OCI-LY7 (cell line): ENCODE data around the gene KLK8. TPM values are rescaled to one million over a fixed set of nuclear protein-coding genes. Genes with fewer than 3 reads are reported as not detected.

Experiments used
- BruUV-seq: library from RNA; stranded (reverse); fragments of 400-500 nt; replicated peaks from 2 replicates; lab custom pipeline; 2021; lab: Mats Ljungman, UMichigan
- CTCF ChIA-PET: fragments of 300-600 bp; sonication (Branson Sonifier 250); formaldehyde crosslinking; loops from one replicate; lab custom pipeline; 2022; ENCODE audit warnings: antibody characterized with exemption; ENCODE audit not compliant: unreplicated experiment; lab: Charles Lee
- POLR2A ChIA-PET: fragments of 300-600 bp; sonication (Branson Sonifier 250); formaldehyde crosslinking; loops from one replicate; lab custom pipeline; 2022; ENCODE audit warnings: antibody characterized with exemption; lab: Charles Lee
- DNase-seq: peaks from one replicate; pipeline ENCODE4 v3.0.0-alpha.2; 2015; ENCODE audit warnings: low spot score
- H2AFZ ChIP-seq: fragments of 200-600 bp; sonication (generic), shearing (Covaris generic); 2 replicates; pipeline ENCODE4 v1.6.1; 2014; ENCODE audit warnings: mild to moderate bottlenecking, antibody characterized with exemption, low read length, moderate library complexity
- H3K27ac ChIP-seq: fragments of 200-600 bp; sonication (generic); 2 replicates; pipeline ENCODE4 v1.5.1; 2014; ENCODE audit warnings: mixed run types, low read depth, mild to moderate bottlenecking, moderate library complexity, low read length, inconsistent platforms; ENCODE audit not compliant: poor library complexity, severe bottlenecking
- H3K36me3 ChIP-seq: fragments of 200-600 bp; sonication (generic); 2 replicates; pipeline ENCODE4 v1.6.1; 2014; ENCODE audit warnings: mild to moderate bottlenecking, antibody characterized with exemption, low read length, moderate library complexity, mixed read lengths; ENCODE audit not compliant: insufficient read depth
- H3K4me1 ChIP-seq: fragments of 200-600 bp; sonication (generic); 2 replicates; pipeline ENCODE4 v1.5.1; 2014; ENCODE audit warnings: mild to moderate bottlenecking, low read length; ENCODE audit not compliant: insufficient read depth, poor library complexity, severe bottlenecking
- H3K4me2 ChIP-seq: fragments of 200-600 bp; sonication (generic); 2 replicates; pipeline ENCODE4 v1.6.1; 2014; ENCODE audit warnings: mild to moderate bottlenecking, low read length
- H3K4me3 ChIP-seq: fragments of 200-600 bp; sonication (generic); 2 replicates; pipeline ENCODE4 v1.5.1; 2014; ENCODE audit warnings: mild to moderate bottlenecking, low read depth, low read length; ENCODE audit not compliant: poor library complexity, severe bottlenecking
- H3K79me2 ChIP-seq: fragments of 200-600 bp; sonication (generic); 2 replicates; pipeline ENCODE4 v1.6.1; 2016; ENCODE audit warnings: low read depth, mild to moderate bottlenecking, low read length, moderate library complexity, mixed read lengths; ENCODE audit not compliant: insufficient read depth
- H3K9me2 ChIP-seq: fragments of 200-600 bp; sonication (generic); 2 replicates; pipeline ENCODE4 v1.6.1; 2016; ENCODE audit warnings: mild to moderate bottlenecking, low read length, mixed read lengths; ENCODE audit not compliant: insufficient read depth
- H3K9me3 ChIP-seq: fragments of 200-600 bp; sonication (generic); 2 replicates; pipeline ENCODE4 v1.6.1; 2014; ENCODE audit warnings: mild to moderate bottlenecking, mixed run types, low read length, mixed read lengths
- H4K20me1 ChIP-seq: fragments of 200-600 bp; sonication (generic); 2 replicates; pipeline ENCODE4 v1.6.1; 2014; ENCODE audit warnings: mild to moderate bottlenecking, antibody characterized with exemption, low read length, moderate library complexity, mixed read lengths; ENCODE audit not compliant: insufficient read depth
- EZH2phosphoT487 ChIP-seq: fragments of 200-600 bp; sonication (generic); IDR thresholded peaks from 2 replicates; pipeline ENCODE4 v1.6.1; 2018; ENCODE audit warnings: low read depth, borderline replicate concordance, mild to moderate bottlenecking, mixed run types, antibody characterized with exemption, low read length, moderate library complexity, mixed read lengths
- intact Hi-C: fragments of 100-400 bp; cut with micrococcal nuclease; formaldehyde crosslinking; loops from one replicate; pipeline ENCODE4 v1.10.0; 2022; ENCODE audit not compliant: unreplicated experiment
- total RNA-seq, 2 experiments: library from RNA; depleted of rRNA in 1 of 2; stranded (reverse); fragments of >200 nt in 1 of 2; shearing (Covaris generic) in 1 of 2; gene quantifications; 2 replicates each; pipeline ENCODE4 v1.2.3, GENCODE V29; 2014 to 2022
- TF ChIP-seq, protein P1 (sequence below): fragments of 200-600 bp; sonication (generic); conservative IDR thresholded peaks from 2 replicates; pipeline ENCODE4 v1.5.1; 2014; ENCODE audit warnings: mild to moderate bottlenecking, antibody characterized with exemption, low read length, moderate library complexity, mixed read lengths

The KLK8 gene
- total RNA-seq, 2 experiments from 2014 or later = not detected

DNA sequence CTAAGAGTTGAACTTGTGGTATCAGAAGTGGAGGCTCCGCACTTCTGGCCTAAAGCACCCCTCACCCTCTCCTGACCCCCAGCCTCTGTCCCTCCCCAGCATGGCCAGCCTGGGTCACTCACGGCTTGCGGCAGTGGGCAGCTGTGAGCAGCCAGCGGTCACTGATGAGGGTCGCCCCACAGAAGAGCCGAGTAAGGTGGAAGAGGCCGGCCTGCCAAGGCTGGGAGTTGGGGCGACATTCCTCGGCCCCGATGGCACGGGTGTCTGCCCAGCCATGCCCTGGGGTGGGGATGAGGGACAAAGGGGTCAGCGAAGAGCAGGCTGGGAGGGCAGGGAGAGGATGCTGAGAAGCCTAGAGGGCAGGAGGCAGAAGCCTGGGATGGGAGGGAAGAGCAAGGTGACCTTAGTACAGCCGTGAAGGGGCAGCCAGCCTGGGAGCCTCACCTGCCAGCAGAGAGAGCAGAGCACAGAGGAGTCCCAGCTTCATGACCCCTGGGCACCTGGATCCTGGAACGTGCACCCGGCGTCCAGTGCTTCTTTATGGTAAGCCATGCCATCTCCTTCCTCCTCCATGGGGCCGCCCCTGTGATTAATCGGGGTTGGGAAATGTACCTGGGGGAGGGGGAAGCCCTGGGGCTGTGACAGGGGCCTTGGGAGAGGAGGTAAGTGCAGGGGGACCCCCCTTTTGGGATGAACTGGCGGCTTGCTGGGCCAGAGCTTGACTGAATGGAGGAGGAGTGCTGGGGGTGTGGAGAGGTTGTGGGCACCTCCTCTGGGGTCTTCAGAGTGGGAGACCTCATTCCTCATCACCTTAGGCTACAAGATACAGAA is 7.9 kb upstream of the KLK8 start:
- no peak overlapping the region for H3K27ac ChIP-seq
- no peak overlapping the region for H3K4me3 ChIP-seq
- no TSS peak for BruUV-seq
- POLR2A ChIA-PET = no interaction called here
- TF ChIP-seq EZH2phosphoT487 = no peak
- TF ChIP-seq, protein P1, sequence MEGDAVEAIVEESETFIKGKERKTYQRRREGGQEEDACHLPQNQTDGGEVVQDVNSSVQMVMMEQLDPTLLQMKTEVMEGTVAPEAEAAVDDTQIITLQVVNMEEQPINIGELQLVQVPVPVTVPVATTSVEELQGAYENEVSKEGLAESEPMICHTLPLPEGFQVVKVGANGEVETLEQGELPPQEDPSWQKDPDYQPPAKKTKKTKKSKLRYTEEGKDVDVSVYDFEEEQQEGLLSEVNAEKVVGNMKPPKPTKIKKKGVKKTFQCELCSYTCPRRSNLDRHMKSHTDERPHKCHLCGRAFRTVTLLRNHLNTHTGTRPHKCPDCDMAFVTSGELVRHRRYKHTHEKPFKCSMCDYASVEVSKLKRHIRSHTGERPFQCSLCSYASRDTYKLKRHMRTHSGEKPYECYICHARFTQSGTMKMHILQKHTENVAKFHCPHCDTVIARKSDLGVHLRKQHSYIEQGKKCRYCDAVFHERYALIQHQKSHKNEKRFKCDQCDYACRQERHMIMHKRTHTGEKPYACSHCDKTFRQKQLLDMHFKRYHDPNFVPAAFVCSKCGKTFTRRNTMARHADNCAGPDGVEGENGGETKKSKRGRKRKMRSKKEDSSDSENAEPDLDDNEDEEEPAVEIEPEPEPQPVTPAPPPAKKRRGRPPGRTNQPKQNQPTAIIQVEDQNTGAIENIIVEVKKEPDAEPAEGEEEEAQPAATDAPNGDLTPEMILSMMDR = no peak
- no peak overlapping the region for H3K4me2 ChIP-seq
- no peaks in the 10 kb centered on the region for H4K20me1 ChIP-seq
- H3K9me2 ChIP-seq = no peaks in the 10 kb centered on the region
- H3K79me2 ChIP-seq = no peaks in the 10 kb centered on the region
- no peaks in the 10 kb centered on the region for H3K36me3 ChIP-seq
- H3K9me3 ChIP-seq = no peaks in the 10 kb centered on the region
- intact Hi-C loops = no loop called here
- no peak for DNase-seq
- H3K4me1 ChIP-seq = no peaks in the 10 kb centered on the region
- CTCF ChIA-PET = no interaction called here
- no peak overlapping the region for H2AFZ ChIP-seq

DNA sequence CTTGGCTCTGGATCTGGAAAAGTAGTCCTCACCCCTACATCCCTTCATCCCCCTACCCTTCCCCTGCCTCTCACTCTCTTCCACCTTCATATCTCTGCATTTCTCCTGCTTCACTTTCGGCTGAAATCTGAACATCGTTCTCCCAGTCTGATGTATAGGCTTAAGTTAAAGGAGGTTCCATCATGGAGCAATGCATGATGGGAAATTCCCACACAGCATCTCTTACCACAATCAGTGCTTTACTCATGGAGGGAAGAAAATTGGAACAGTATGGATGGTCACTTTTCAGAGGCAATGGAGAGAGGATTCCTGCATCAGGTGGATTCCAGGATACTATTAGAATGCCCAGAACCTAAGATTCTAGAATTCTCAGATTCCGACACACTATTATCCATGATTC is 6.1 kb upstream of the KLK8 start:
- Histone ChIP-seq H3K36me3 (no peaks in the 10 kb centered on the region), H3K79me2 (no peaks in the 10 kb centered on the region), H3K4me2 (no peak overlapping the region), H3K9me3 (no peaks in the 10 kb centered on the region), H3K9me2 (no peaks in the 10 kb centered on the region), H3K4me3 (no peak overlapping the region), H2AFZ (no peak overlapping the region), H3K27ac (no peak overlapping the region), H3K4me1 (no peaks in the 10 kb centered on the region), H4K20me1 (no peaks in the 10 kb centered on the region)
- CTCF ChIA-PET = no interaction called here
- intact Hi-C loops = no loop called here
- POLR2A ChIA-PET = no interaction called here
- TF ChIP-seq, protein P1 = no peak
- DNase-seq = no peak
- no TSS peak for BruUV-seq

DNA sequence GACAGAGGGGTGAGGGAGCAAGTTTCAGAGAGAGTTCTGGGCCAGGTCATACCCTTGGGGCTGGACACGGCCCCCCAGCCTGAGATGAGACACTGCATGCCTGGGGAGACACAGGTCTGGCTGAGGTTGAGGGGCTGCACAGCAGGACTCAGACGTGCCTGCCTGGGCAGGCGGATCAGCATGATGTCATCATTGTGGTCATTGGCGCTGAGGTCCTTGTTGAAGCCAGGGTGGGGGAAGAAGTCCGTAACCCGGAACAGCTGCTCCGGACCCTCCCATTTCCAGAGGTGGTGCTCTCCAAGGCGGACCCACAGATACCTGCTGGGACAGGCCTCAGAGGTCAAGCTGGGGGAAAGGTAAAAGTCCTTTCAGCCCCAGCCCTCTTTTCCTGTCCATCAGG is 5.0 kb upstream of the KLK8 start:
- Histone ChIP-seq H3K4me1 (no peaks in the 10 kb centered on the region), H2AFZ (no peak overlapping the region), H3K4me2 (no peak overlapping the region), H3K4me3 (no peak overlapping the region), H3K9me2 (no peaks in the 10 kb centered on the region), H4K20me1 (no peaks in the 10 kb centered on the region), H3K79me2 (no peaks in the 10 kb centered on the region), H3K9me3 (no peaks in the 10 kb centered on the region), H3K27ac (no peak overlapping the region), H3K36me3 (no peaks in the 10 kb centered on the region)
- POLR2A ChIA-PET = no interaction called here
- BruUV-seq = no TSS peak
- DNase-seq = no peak
- CTCF ChIA-PET = no interaction called here
- TF ChIP-seq, protein P1 = no peak
- no peak for TF ChIP-seq EZH2phosphoT487
- intact Hi-C loops = no loop called here
